ENCODE results near the gene TINCR. TPM values are rescaled to one million over a fixed set of nuclear protein-coding genes. Genes with fewer than 3 reads are reported as not detected.

Gene TINCR
- total RNA-seq, 1 experiment from 2014 or later, result 0.85 TPM

GRCh38 chr19:5586300-5587070 is 18.7 kb upstream of the TINCR start:
- TF ChIP-seq MLX (CRISPR knock-in tag; IDR thresholded peaks at IDR 0.05), result no peak
- no peak for TF ChIP-seq ZNF416 (CRISPR knock-in tag; IDR thresholded peaks at IDR 0.05)
- no peak for TF ChIP-seq ZNF281 (CRISPR knock-in tag; IDR thresholded peaks at IDR 0.05)
- TF ChIP-seq CREM (CRISPR knock-in tag; IDR thresholded peaks at IDR 0.05), result no peak
- no peak for TF ChIP-seq SMAD3 (CRISPR knock-in tag; IDR thresholded peaks at IDR 0.05; ENCODE audit: borderline replicate concordance)
- TF ChIP-seq ZMAT4 (CRISPR knock-in tag; IDR thresholded peaks at IDR 0.05), result no peak
- TF ChIP-seq FOXP1 (CRISPR knock-in tag; IDR thresholded peaks at IDR 0.05; ENCODE audit: borderline replicate concordance), result 0 out of 2 replicates have a peak, but pooled peaks have one; percentile 34
- TF ChIP-seq GABPB1 (CRISPR knock-in tag; IDR thresholded peaks at IDR 0.05), result no peak
- TF ChIP-seq EMX1 (CRISPR knock-in tag; IDR thresholded peaks at IDR 0.05), result no peak
- no peak for TF ChIP-seq IRF2 (CRISPR knock-in tag; IDR thresholded peaks at IDR 0.05; ENCODE audit: borderline replicate concordance, low read depth)
- 0 out of 2 replicates have a peak, but pooled peaks have one; percentile 24 for TF ChIP-seq ZBTB21 (CRISPR knock-in tag; IDR thresholded peaks at IDR 0.05; ENCODE audit: borderline replicate concordance)
- Mint-ChIP-seq H3K9me3 (no peaks in the 10 kb centered on the region), H3K36me3 (peaks cover 27% of the 10 kb centered on the region), H3K4me1 (peaks cover 17% of the 10 kb centered on the region), H3K4me3 (peak overlapping the region; percentile 30; the same call in 1 of the 2 replicates), H3K27me3 (ENCODE audit: low read depth) (no peaks in the 10 kb centered on the region), H3K27ac (peak overlapping the region; percentile 70)
- ChIA-PET POLR2A (interaction anchor here (0.8 kb wide), 1 partner anchor 145 kb away, joined by 3 read pairs; no protein-coding TSS in a partner anchor), CTCF (interaction anchor here (1.0 to 3.2 kb wide), 7 partner anchors 19 to 103 kb away, joined by 3 to 11 read pairs (median 9); partner anchors contain the start of gene TINCR)
- ATAC-seq (no peak), DNase-seq (ENCODE audit: low spot score) (no peak)

GRCh38 chr19:5585461-5586299 is 17.9 kb upstream of the TINCR start:
- TF ChIP-seq ERG (CRISPR knock-in tag; IDR thresholded peaks at IDR 0.05) (no peak), FOXP4 (CRISPR knock-in tag; IDR thresholded peaks at IDR 0.05) (no peak), CBFB (CRISPR knock-in tag; IDR thresholded peaks at IDR 0.05; ENCODE audit: low read depth) (no peak), E2F5 (CRISPR knock-in tag; IDR thresholded peaks at IDR 0.05) (no peak), HMGXB4 (CRISPR knock-in tag; IDR thresholded peaks at IDR 0.05) (0 out of 2 replicates have a peak, but pooled peaks have one; percentile 46), ZNF121 (CRISPR knock-in tag; IDR thresholded peaks at IDR 0.05) (peak; percentile 75), MAX (CRISPR knock-in tag; IDR thresholded peaks at IDR 0.05) (0 out of 2 replicates have a peak, but pooled peaks have one; percentile 16), PRRX2 (CRISPR knock-in tag; IDR thresholded peaks at IDR 0.05) (no peak)
- peak; percentile 73 for DNase-seq (ENCODE audit: low spot score)
- H3K4me3 Mint-ChIP-seq, result peak overlapping the region; percentile 61
- H3K4me1 Mint-ChIP-seq, result peaks cover 17% of the 10 kb centered on the region
- peak; percentile 79 for ATAC-seq
- H3K27me3 Mint-ChIP-seq (ENCODE audit: low read depth), result no peaks in the 10 kb centered on the region
- CTCF ChIA-PET, result interaction anchor here (1.0 to 3.2 kb wide), 7 partner anchors 18 to 208 kb away, joined by 3 to 11 read pairs (median 9); partner anchors contain the start of gene TINCR
- POLR2A ChIA-PET, result interaction anchor here (0.8 to 1.0 kb wide), 3 partner anchors 37 to 144 kb away, joined by 3 read pairs; partner anchors contain the start of genes SAFB and SAFB2
- peaks cover 23% of the 10 kb centered on the region for H3K36me3 Mint-ChIP-seq
- H3K27ac Mint-ChIP-seq, result peak overlapping the region; percentile 95
- H3K9me3 Mint-ChIP-seq, result no peaks in the 10 kb centered on the region

Data from WTC11 (cell line).